H1 (cell line): Measurements from ENCODE around the gene MYLK3. TPM values are rescaled to one million over a fixed set of nuclear protein-coding genes. Genes with fewer than 3 reads are reported as not detected.

Experiments used
- CTCF ChIA-PET: fragments of 300-600 bp; sonication (Branson Sonifier 250); formaldehyde crosslinking; loops from one replicate; lab custom pipeline; 2021; ENCODE audit not compliant: partially characterized antibody; lab: Charles Lee
- POLR2A ChIA-PET: fragments of 300-600 bp; sonication (Branson Sonifier 250); formaldehyde crosslinking; loops from one replicate; lab custom pipeline; 2021; ENCODE audit warnings: inconsistent platforms; ENCODE audit not compliant: partially characterized antibody; lab: Charles Lee
- DNase-seq, 2 experiments: peaks; one replicate each; pipeline versions ENCODE4 v3.0.0 to v3.0.0-alpha.2; 2010 to 2022; ENCODE audit warnings: low spot score in 2 of 2, low read depth in 1 of 2, mixed read lengths in 1 of 2
- FAIRE-seq: peaks from 2 replicates; lab custom pipeline; 2011; peaks lifted over from hg19 to GRCh38; lab: Jason Lieb, UNC
- H2AFZ ChIP-seq: 2 replicates; pipeline ENCODE4 v1.8.1; 2012; ENCODE audit warnings: low read length, inconsistent platforms
- H2AK5ac ChIP-seq: 2 replicates; pipeline ENCODE4 v1.6.1; 2013; ENCODE audit warnings: low read depth, low read length
- H2BK120ac ChIP-seq: replicated peaks from 2 replicates; pipeline ENCODE3; 2013; ENCODE audit warnings: low read depth, low read length, inconsistent platforms
- H2BK12ac ChIP-seq: 2 replicates; pipeline ENCODE4 v1.6.1; 2013; ENCODE audit warnings: low read depth, low read length
- H2BK15ac ChIP-seq: 2 replicates; pipeline ENCODE4 v1.6.1; 2013; ENCODE audit warnings: low read length
- H2BK20ac ChIP-seq: 2 replicates; pipeline ENCODE4 v1.6.1; 2013; ENCODE audit warnings: low read length
- H2BK5ac ChIP-seq: 2 replicates; pipeline ENCODE4 v1.6.1; 2013; ENCODE audit warnings: low read depth, low read length
- H3K14ac ChIP-seq: 2 replicates; pipeline ENCODE4 v1.6.1; 2013; ENCODE audit warnings: inconsistent platforms; ENCODE audit not compliant: insufficient read length
- H3K18ac ChIP-seq: 2 replicates; pipeline ENCODE4 v1.6.1; 2013; ENCODE audit warnings: low read length; ENCODE audit errors: extremely low read depth
- H3K23ac ChIP-seq: 2 replicates; pipeline ENCODE4 v1.6.1; 2013; ENCODE audit warnings: inconsistent platforms; ENCODE audit not compliant: insufficient read length
- H3K23me2 ChIP-seq: 2 replicates; pipeline ENCODE4 v1.6.1; 2013; ENCODE audit warnings: low read depth, low read length
- H3K27ac ChIP-seq: 2 replicates; pipeline ENCODE4 v1.6.1; 2011; ENCODE audit warnings: low read depth, low read length, inconsistent platforms
- H3K27me3 ChIP-seq, 4 experiments: replicated peaks in 1 of 4; 1 replicate in 1 of 4; 2 replicates in 3 of 4; pipeline versions ENCODE4 v1.6.1 to v1.8.1; 2011 to 2013; ENCODE audit warnings: low read length in 3 of 4, mild to moderate bottlenecking in 3 of 4, inconsistent platforms in 2 of 4, mixed read lengths in 2 of 4, moderate library complexity in 1 of 4; ENCODE audit not compliant: control insufficient read depth in 3 of 4, insufficient read depth in 3 of 4; ENCODE audit errors: extremely low read depth in 1 of 4
- H3K36me3 ChIP-seq, 4 experiments: 2 replicates each; pipeline versions ENCODE4 v1.6.1 to v1.8.1; 2011 to 2013; ENCODE audit warnings: mild to moderate bottlenecking in 4 of 4, low read length in 3 of 4, moderate library complexity in 2 of 4, control low read depth in 1 of 4, inconsistent platforms in 1 of 4; ENCODE audit not compliant: insufficient read depth in 4 of 4, control insufficient read depth in 2 of 4
- H3K4ac ChIP-seq: replicated peaks from 2 replicates; pipeline ENCODE3; 2013; ENCODE audit warnings: low read length, low read depth, mixed read lengths, inconsistent platforms; ENCODE audit not compliant: insufficient read length
- H3K4me1 ChIP-seq, 4 experiments: replicated peaks in 1 of 4; 1 replicate in 1 of 4; 2 replicates in 3 of 4; pipeline versions ENCODE4 v1.6.1 to v1.8.1; 2011 to 2013; ENCODE audit warnings: low read length in 3 of 4, inconsistent platforms in 2 of 4, mixed read lengths in 1 of 4; ENCODE audit not compliant: insufficient read depth in 4 of 4, control insufficient read depth in 3 of 4
- H3K4me2 ChIP-seq, 2 experiments: 2 replicates each; pipeline versions ENCODE4 v1.6.1 to v1.8.1; 2011 to 2013; ENCODE audit warnings: low read depth in 2 of 2, low read length in 2 of 2, control low read depth in 1 of 2, inconsistent platforms in 1 of 2, mild to moderate bottlenecking in 1 of 2; ENCODE audit not compliant: insufficient read depth in 1 of 2
- H3K4me3 ChIP-seq, 4 experiments: fragments of 200-600, 300-600 bp in 1 of 4; sonication (generic), shearing (Covaris generic), sonication (Bioruptor Twin) in 1 of 4; 2 replicates each; pipeline versions ENCODE4 v1.5.1 to v1.8.1; 2011 to 2016; ENCODE audit warnings: low read length in 4 of 4, low read depth in 3 of 4, control low read depth in 2 of 4, inconsistent platforms in 2 of 4, mild to moderate bottlenecking in 2 of 4, mixed read lengths in 1 of 4, moderate library complexity in 1 of 4; ENCODE audit not compliant: insufficient read depth in 2 of 4; ENCODE audit errors: extremely low read depth in 1 of 4
- H3K56ac ChIP-seq: replicated peaks from 2 replicates; pipeline ENCODE3; 2013; ENCODE audit warnings: low read depth, mild to moderate bottlenecking, mixed read lengths, low read length, inconsistent platforms; ENCODE audit not compliant: insufficient read length
- H3K79me1 ChIP-seq: 2 replicates; pipeline ENCODE4 v1.6.1; 2013; ENCODE audit warnings: low read depth, low read length, control low read depth
- H3K79me2 ChIP-seq, 2 experiments: 2 replicates each; pipeline versions ENCODE4 v1.6.1 to v1.8.1; 2012 to 2013; ENCODE audit warnings: low read length in 2 of 2, mild to moderate bottlenecking in 2 of 2, inconsistent platforms in 1 of 2; ENCODE audit not compliant: insufficient read depth in 2 of 2, control insufficient read depth in 1 of 2
- H3K9ac ChIP-seq, 4 experiments: replicated peaks in 1 of 4; 1 replicate in 1 of 4; 2 replicates in 3 of 4; pipeline versions ENCODE4 v1.6.1 to v1.8.1; 2011 to 2013; ENCODE audit warnings: low read depth in 3 of 4, low read length in 3 of 4, control low read depth in 2 of 4, mild to moderate bottlenecking in 2 of 4, moderate library complexity in 2 of 4, inconsistent platforms in 1 of 4; ENCODE audit errors: extremely low read depth in 1 of 4
- H3K9me3 ChIP-seq, 2 experiments: 2 replicates each; pipeline versions ENCODE4 v1.6.1 to v1.8.1; 2012 to 2013; ENCODE audit warnings: mild to moderate bottlenecking in 2 of 2, moderate library complexity in 2 of 2, control low read depth in 1 of 2, inconsistent platforms in 1 of 2, low read depth in 1 of 2, low read length in 1 of 2, mixed read lengths in 1 of 2; ENCODE audit not compliant: insufficient read depth in 2 of 2
- H4K20me1 ChIP-seq, 2 experiments: replicated peaks in 1 of 2; 2 replicates each; pipeline versions ENCODE3 to v1.8.1; 2011 to 2013; ENCODE audit warnings: inconsistent platforms in 2 of 2, low read length in 2 of 2, mild to moderate bottlenecking in 1 of 2; ENCODE audit not compliant: insufficient read depth in 2 of 2, control insufficient read depth in 1 of 2
- H4K5ac ChIP-seq: 2 replicates; pipeline ENCODE4 v1.6.1; 2013; ENCODE audit warnings: low read length, low read depth, mixed read lengths, inconsistent platforms; ENCODE audit not compliant: insufficient read length
- H4K8ac ChIP-seq: 2 replicates; pipeline ENCODE4 v1.8.0; 2013; ENCODE audit warnings: mild to moderate bottlenecking, moderate library complexity, low read length, inconsistent platforms; ENCODE audit not compliant: insufficient read depth; ENCODE audit errors: extremely low read depth
- H4K91ac ChIP-seq: replicated peaks from 2 replicates; pipeline ENCODE3; 2013; ENCODE audit warnings: low read length, mixed read lengths, inconsistent platforms; ENCODE audit not compliant: insufficient read length
- HDAC6 ChIP-seq: IDR thresholded peaks from one replicate; pipeline ENCODE4 v1.7.1; 2012; ENCODE audit warnings: low read depth, mild to moderate bottlenecking, inconsistent platforms, low read length, moderate library complexity
- JUN ChIP-seq: IDR thresholded peaks from 2 replicates; pipeline ENCODE4 v1.6.1; 2011; ENCODE audit warnings: low read depth, mild to moderate bottlenecking, improper control_type of control experiment, low read length
- SAP30 ChIP-seq: fragments of 300-600 bp; sonication (generic); IDR thresholded peaks from 2 replicates; pipeline ENCODE4 v1.7.1; 2012; ENCODE audit warnings: low read length, moderate library complexity, mild to moderate bottlenecking, inconsistent platforms; ENCODE audit not compliant: insufficient read depth, insufficient replicate concordance
- WGBS, 2 experiments: shearing (Covaris generic) in 1 of 2; methylation state at CpG; one replicate each; pipeline versions ENCODE4 v1.1.6 to v1.1.7; 2013 to 2015; ENCODE audit warnings: low lambda C conversion rate in 2 of 2, mixed read lengths in 2 of 2, inconsistent platforms in 1 of 2, low coverage in 1 of 2, missing lambda C conversion rate in 1 of 2; ENCODE audit not compliant: insufficient replicate concordance in 2 of 2, insufficient coverage in 1 of 2, insufficient read length in 1 of 2; ENCODE audit errors: extremely low coverage in 1 of 2, missing lambda C conversion rate in 1 of 2; 5-methylcytosine and 5-hydroxymethylcytosine counted together
- polyA plus RNA-seq, 7 experiments: library from polyadenylated mRNA; depleted of rRNA in 3 of 7; stranded (reverse) in 5 of 7; unstranded in 2 of 7; fragments of >200 nt in 5 of 7; fragments of 200-250 nt in 2 of 7; gene quantifications; 1 replicate in 5 of 7; 2 replicates in 1 of 7; 4 replicates in 1 of 7; pipeline versions ENCODE4 v1.2.1 to v1.2.3, GENCODE V29; 2011 to 2013; ENCODE audit warnings: missing spikeins in 2 of 7, mixed read lengths in 2 of 7
- total RNA-seq: library from RNA; stranded (reverse); fragmentation: NEBNext Ultra II Directional; extraction: Animal tissue kit (Norgen Biotek cat#: 25700); gene quantifications from 2 replicates; pipeline ENCODE4 v1.2.1, GENCODE V29; 2021
- TF ChIP-seq, protein P1 (sequence below), 3 experiments: IDR thresholded peaks; 1 replicate in 2 of 3; 2 replicates in 1 of 3; pipeline versions ENCODE4 v1.5.1 to v1.6.1; 2011; ENCODE audit warnings: low read length in 3 of 3, mild to moderate bottlenecking in 3 of 3, inconsistent platforms in 2 of 3, low read depth in 1 of 3, moderate library complexity in 1 of 3; ENCODE audit not compliant: insufficient read depth in 1 of 3; ENCODE audit errors: control extremely low read depth in 1 of 3

MYLK3 gene
- total and polyA plus RNA-seq, 2 of the 8 experiments (the other 6 are each of a cell fraction or from before 2014, with no cell fraction given): 0.14 to 0.35 TPM

DNA sequence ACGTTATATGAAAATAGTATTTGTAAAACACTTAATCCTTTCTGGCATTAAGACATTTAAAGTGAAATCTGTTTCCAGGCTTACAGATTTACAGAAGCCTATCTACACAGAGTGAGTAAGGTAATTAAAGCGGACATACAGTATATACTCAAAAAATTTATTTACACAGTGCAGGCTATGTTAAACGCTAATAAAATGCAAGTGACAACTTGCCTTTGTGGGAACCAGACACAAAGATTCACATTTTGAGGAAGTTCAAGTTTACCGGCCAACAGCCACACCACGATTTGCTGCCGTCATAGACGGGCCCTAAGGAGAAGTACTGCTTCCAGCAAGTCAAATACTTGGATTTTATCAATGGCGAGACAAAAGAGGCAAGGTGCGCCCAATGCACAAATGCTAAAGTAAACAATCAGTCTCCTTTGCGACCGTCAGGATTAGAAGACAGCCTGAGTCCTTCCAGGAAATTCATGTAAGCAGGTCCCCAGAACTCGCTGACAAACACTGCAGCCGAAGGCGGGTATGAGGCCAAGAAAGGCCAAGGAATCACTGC is 60.0 kb downstream of the MYLK3 start:
- Histone ChIP-seq H2BK20ac (no peak overlapping the region), H3K9ac (peak overlapping the region; percentile 50 to 86 (median 84)), H4K8ac (no peak overlapping the region), H3K23ac (no peak overlapping the region), H2BK15ac (no peak overlapping the region), H3K18ac (no peak overlapping the region), H2AK5ac (no peak overlapping the region), H3K4me1 (peaks cover 2 to 13% (median 5%) of the 10 kb centered on the region in 4 experiments; a peak in 5 of 7 replicates), H4K5ac (no peak overlapping the region), H3K56ac (no peak overlapping the region), H3K14ac (no peak overlapping the region), H3K36me3 (peaks cover 5 to 21% (median 13%) of the 10 kb centered on the region in 4 experiments; a peak in 7 of 8 replicates), H4K91ac (no peak overlapping the region), H3K4ac (peak overlapping the region; percentile 80), H3K27ac (no peak overlapping the region), H2BK5ac (peak overlapping the region; percentile 80; the same call in 1 of the 2 replicates), H3K4me2 (peak overlapping the region; percentile 76 to 96), H3K27me3 (no peaks in the 10 kb centered on the region), H4K20me1 (peaks cover 25% of the 10 kb centered on the region in 2 experiments), H3K9me3 (no peaks in the 10 kb centered on the region), H3K79me1 (no peaks in the 10 kb centered on the region; the same call in 1 of the 2 replicates), H3K23me2 (peaks cover 13% of the 10 kb centered on the region), H2BK12ac (no peak overlapping the region), H3K79me2 (peaks cover 32 to 86% of the 10 kb centered on the region in 2 experiments), H2AFZ (0 out of 2 replicates have a peak overlapping the region, but pooled peaks have one; percentile 3), H3K4me3 (peak overlapping the region; percentile 88 to 96 (median 92)), H2BK120ac (peak overlapping the region; percentile 60)
- POLR2A ChIA-PET: no interaction called here
- CTCF ChIA-PET: interaction anchor here (1.9 kb wide), 1 partner anchor 15 kb away, joined by 5 read pairs; no protein-coding TSS in a partner anchor
- TF ChIP-seq HDAC6: no peak
- no peak for TF ChIP-seq JUN
- peak; percentile 87 for TF ChIP-seq SAP30
- TF ChIP-seq, protein P1, sequence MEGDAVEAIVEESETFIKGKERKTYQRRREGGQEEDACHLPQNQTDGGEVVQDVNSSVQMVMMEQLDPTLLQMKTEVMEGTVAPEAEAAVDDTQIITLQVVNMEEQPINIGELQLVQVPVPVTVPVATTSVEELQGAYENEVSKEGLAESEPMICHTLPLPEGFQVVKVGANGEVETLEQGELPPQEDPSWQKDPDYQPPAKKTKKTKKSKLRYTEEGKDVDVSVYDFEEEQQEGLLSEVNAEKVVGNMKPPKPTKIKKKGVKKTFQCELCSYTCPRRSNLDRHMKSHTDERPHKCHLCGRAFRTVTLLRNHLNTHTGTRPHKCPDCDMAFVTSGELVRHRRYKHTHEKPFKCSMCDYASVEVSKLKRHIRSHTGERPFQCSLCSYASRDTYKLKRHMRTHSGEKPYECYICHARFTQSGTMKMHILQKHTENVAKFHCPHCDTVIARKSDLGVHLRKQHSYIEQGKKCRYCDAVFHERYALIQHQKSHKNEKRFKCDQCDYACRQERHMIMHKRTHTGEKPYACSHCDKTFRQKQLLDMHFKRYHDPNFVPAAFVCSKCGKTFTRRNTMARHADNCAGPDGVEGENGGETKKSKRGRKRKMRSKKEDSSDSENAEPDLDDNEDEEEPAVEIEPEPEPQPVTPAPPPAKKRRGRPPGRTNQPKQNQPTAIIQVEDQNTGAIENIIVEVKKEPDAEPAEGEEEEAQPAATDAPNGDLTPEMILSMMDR (IDR thresholded peaks at IDR 0.05; ENCODE audit: control extremely low read depth in 1 of 3, insufficient read depth in 1 of 3, low read depth in 1 of 3, low read length in 3 of 3): peak in 1 of 3 experiments; percentile 75; a peak in 1 of 4 replicates
- no peak for DNase-seq
- 13% methylated on average over 14 of the region's 14 CpGs; no CpG with 5 or more reads in 1 of the 2 experiments for WGBS, 2 experiments
- no peak for FAIRE-seq
